ENCODE measurements around the gene SUSD4.

The SUSD4 gene

GRCh38 chr1:223226271-223226670, 137.7 kb downstream of the SUSD4 start:
- no peak for DNase-seq (ENCODE audit: low read depth)
- no peak overlapping the region for H3K4me3 ChIP-seq (replicated peaks; ENCODE audit: low read depth, low read length)
- TF ChIP-seq CTCF (IDR thresholded peaks at IDR 0.05; ENCODE audit: low read length, missing control alignments), result no peak

GRCh38 chr1:223225481-223225880, 138.5 kb downstream of the SUSD4 start:
- no peak for TF ChIP-seq CTCF (IDR thresholded peaks at IDR 0.05; ENCODE audit: low read length, missing control alignments)
- no peak for DNase-seq (ENCODE audit: low read depth)
- H3K4me3 ChIP-seq (replicated peaks; ENCODE audit: low read depth, low read length), result no peak overlapping the region

GRCh38 chr1:223225061-223225460, 138.9 kb downstream of the SUSD4 start:
- no peak for TF ChIP-seq CTCF (IDR thresholded peaks at IDR 0.05; ENCODE audit: low read length, missing control alignments)
- H3K4me3 ChIP-seq (replicated peaks; ENCODE audit: low read depth, low read length), result no peak overlapping the region
- no peak for DNase-seq (ENCODE audit: low read depth)

GRCh38 chr1:223224465-223224864, 139.5 kb downstream of the SUSD4 start:
- no peak for DNase-seq (ENCODE audit: low read depth)
- TF ChIP-seq CTCF (IDR thresholded peaks at IDR 0.05; ENCODE audit: low read length, missing control alignments), result no peak
- H3K4me3 ChIP-seq (replicated peaks; ENCODE audit: low read depth, low read length), result no peak overlapping the region

- TF ChIP-seq CTCF (IDR thresholded peaks at IDR 0.05; ENCODE audit: low read length, missing control alignments), result no peak
- no peak overlapping the region for H3K4me3 ChIP-seq (replicated peaks; ENCODE audit: low read depth, low read length)
- no peak for DNase-seq (ENCODE audit: low read depth)
Measured at GRCh38 chr1:223223091-223223995, 140.6 kb downstream of the SUSD4 start.

- no peak overlapping the region for H3K4me3 ChIP-seq (replicated peaks; ENCODE audit: low read depth, low read length)
- TF ChIP-seq CTCF (IDR thresholded peaks at IDR 0.05; ENCODE audit: low read length, missing control alignments), result no peak
- DNase-seq (ENCODE audit: low read depth), result no peak
Measured at GRCh38 chr1:223222377-223222776, 141.6 kb downstream of the SUSD4 start.

GRCh38 chr1:223221686-223222085, 142.3 kb downstream of the SUSD4 start:
- no peak for TF ChIP-seq CTCF (IDR thresholded peaks at IDR 0.05; ENCODE audit: low read length, missing control alignments)

More at GRCh38 chr1:223221686-223222085, 142.3 kb downstream of the SUSD4 start:
- DNase-seq (ENCODE audit: low read depth), result no peak
- no peak overlapping the region for H3K4me3 ChIP-seq (replicated peaks; ENCODE audit: low read depth, low read length)

Measured in fibroblast of pulmonary artery (primary cell).